Fibroblast of skin of scalp (primary cell): ENCODE data around the gene BTBD7.
"Not testable (repeated sequence)": the region's sequence is repeated elsewhere in the genome, so short reads cannot be mapped to it uniquely, and the experiment has no call there.

Source experiments
- DNase-seq: peaks from one replicate; pipeline ENCODE4 v3.0.0-alpha.2; 2013

BTBD7 gene

DNA sequence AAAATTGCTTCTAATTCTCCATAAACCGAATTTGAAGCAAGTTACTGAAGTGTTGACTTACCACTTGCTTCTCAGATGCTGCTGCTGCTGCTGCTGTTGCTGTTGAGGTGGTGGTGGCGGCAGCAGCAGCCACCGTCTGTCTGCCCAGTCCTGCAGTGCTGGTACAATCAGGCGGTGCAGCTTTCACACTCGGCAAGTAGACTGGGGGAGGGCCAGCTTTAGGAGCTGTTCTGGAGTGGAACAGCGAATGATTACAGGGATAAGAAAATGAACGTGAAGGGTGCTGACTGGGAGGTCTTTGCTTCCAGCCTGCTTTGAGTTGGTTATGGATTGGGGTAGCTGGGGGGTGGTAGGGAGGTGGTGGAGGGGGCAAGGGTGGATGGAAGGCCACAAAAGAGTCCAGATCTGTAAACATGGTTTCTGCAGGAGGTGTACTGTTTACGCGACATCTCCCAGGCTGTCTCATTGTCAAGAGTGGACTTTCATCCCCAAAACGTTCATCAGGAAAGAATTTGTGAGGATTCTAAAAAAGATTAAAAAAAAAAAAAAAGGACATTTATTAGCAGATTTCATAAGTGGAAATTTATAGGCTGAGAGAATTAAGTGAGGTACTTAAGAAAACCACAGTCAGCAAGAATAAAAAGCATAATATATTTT is 86.9 kb downstream of the BTBD7 start:
- no peak for DNase-seq

- no peak for DNase-seq
Observed at GRCh38 chr14:93240678-93241000, 92.2 kb downstream of the BTBD7 start.

- DNase-seq: peak; percentile 75
Observed at GRCh38 chr14:93239869-93240677, 92.8 kb downstream of the BTBD7 start.

DNA sequence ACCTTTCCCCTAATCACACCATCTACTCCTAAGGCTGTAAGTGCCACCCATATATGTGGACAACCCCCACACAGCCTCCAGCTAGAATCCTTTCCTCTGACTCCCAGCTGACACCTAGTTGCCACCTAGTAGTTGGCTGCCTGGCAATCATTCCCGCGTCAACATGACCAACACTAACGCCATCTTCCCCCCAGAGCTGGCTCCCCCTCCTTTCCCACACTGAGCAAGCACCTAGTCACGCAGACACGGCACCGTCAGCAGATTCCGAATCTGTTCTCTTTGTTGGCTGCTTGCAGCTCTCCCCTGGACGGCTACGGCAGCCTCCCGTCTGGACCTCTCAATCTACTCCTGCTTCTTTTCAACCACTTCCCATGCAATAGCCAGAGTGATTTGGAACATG is 98.0 kb downstream of the BTBD7 start:
- DNase-seq: peak; percentile 44

DNA sequence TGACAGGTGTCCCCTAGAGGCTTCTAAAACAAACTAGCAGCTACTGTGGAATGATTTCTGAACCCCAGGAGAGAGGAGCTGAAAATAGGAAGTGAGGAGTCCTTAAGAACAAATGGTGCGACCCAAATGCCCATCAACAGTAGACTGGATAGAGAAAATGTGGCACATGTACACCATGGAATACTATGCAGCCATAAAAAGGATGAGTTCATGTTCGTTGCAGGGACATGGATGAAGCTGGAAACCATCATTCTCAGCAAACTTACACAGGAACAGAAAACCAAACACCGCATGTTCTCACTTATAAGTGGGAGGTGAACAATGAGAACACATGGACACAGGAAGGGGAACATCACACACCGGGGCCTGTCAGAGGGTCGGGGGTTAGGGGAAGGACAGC is 99.8 kb downstream of the BTBD7 start:
- not testable (repeated sequence) for DNase-seq

GRCh38 chr14:93232159-93232558 is 100.7 kb downstream of the BTBD7 start:
- no peak for DNase-seq

- peak; percentile 49 for DNase-seq
Observed at GRCh38 chr14:93231129-93231979, 101.5 kb downstream of the BTBD7 start.

DNA sequence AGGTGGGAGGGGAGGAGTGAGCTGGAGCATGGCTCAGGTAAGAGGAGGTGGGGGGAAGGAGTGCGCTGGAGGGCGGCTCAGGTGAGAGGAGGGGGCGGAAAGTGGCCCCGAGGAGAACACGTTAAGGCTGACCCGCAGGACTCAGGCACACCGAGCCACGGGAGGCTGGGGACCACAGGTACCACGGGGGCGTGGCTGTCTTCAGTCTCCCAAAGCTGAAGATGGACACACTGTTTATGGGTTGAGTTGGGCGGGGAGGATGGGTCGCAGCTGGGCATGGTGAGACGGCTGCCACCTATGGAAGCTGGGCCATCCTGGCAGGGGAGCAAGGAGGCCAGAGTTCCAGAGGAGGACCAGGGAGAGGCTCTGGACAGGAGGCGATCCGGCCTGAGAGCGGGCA is 102.3 kb downstream of the BTBD7 start:
- no peak for DNase-seq

- no peak for DNase-seq
Observed at GRCh38 chr14:93228550-93228949, 104.3 kb downstream of the BTBD7 start.

- DNase-seq: no peak
Observed at GRCh38 chr14:93223565-93223964, 109.3 kb downstream of the BTBD7 start.

GRCh38 chr14:93220509-93220908 is 112.3 kb downstream of the BTBD7 start:
- DNase-seq: no peak

- peak; percentile 47 for DNase-seq
Observed at GRCh38 chr14:93219103-93219726, 113.6 kb downstream of the BTBD7 start.

- DNase-seq: no peak
Observed at GRCh38 chr14:93214598-93214997, 118.2 kb downstream of the BTBD7 start.

DNA sequence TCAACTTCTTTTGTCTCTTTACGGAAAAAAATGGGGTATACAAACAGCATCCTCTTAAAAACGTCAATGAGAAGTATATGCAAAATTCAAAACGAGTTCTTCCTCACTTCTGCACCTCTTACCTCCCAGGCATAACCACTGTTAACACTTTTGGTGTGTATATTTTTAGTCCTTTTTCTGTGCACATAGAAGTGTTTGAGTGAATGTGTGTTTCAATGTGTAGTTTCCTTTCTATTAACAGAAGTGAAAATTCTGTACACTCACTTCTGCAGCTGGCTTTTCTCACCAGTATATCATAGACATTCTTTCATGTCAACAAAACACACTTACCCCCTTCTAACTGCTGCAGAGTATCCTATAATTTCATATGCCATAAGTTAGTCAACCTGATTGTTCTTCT is 120.4 kb downstream of the BTBD7 start:
- no peak for DNase-seq

GRCh38 chr14:93207468-93208308 is 125.1 kb downstream of the BTBD7 start:
- peak; percentile 61 for DNase-seq

DNA sequence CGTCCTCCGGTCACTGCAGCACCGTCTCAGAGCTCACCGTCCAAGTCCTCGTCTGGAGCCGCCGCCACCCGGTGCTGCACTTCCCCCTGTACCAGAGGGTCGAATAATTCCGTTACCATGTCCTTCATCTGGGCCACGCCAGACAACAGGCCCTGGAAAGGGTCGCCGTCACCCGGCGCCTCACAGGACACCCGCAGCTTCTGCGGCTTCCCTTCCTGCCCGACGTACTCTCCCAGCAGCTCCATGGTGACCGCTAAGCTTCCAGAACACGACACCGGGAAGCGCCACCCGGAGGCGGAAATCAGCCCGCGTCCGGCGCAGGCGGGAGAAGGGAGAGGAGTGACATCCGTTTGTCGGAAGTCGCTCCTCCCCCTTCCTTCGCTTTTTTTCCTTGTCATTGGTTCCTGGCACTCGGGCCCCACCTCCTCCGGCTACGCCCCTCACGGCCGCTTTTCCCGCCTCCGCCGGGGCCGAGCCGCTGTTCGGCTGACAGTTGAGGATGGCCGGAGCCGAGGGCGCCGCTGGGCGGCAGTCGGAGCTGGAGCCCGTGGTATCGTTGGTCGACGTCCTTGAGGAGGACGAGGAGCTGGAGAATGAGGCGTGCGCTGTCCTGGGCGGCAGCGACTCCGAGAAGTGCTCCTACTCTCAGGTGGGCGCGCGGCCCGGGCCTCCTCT is 125.9 kb downstream of the BTBD7 start, which contains the start of the genes GON7 and UBR7:
TSS of gene GON7 (minus strand) at position 273 of the 675 bp plus-strand sequence. CDS start at position 245, 28 bp downstream.
TSS of gene UBR7 (plus strand) at position 464 of the 675 bp plus-strand sequence. CDS start at position 500, 36 bp downstream.
- DNase-seq: peak; percentile 98

DNA sequence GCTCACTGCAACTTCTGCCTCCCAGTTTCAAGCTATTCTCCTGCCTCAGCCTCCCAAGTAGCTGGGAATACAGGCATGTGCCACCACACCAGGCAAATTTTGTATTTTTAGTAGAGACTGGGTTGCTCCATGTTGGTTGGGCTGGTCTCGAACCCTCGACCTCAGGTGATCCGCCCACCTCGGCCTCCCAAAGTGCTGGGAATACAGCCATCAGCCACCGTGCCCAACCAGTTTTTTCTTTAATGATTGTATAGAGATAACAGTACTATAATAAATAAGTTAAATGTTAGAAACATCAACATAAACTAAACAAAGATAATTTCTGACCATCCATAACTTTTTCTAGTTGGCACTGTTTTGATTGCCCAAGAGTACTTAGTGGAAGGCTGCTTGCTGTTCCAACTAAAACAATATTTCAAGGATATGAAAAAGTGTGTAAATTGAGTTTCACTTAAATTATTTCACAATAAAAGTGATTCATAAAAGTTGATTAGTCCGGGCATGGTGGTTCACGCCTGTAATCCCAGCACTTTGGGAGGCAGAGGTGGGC is 131.6 kb downstream of the BTBD7 start:
- peak; percentile 4 for DNase-seq

DNA sequence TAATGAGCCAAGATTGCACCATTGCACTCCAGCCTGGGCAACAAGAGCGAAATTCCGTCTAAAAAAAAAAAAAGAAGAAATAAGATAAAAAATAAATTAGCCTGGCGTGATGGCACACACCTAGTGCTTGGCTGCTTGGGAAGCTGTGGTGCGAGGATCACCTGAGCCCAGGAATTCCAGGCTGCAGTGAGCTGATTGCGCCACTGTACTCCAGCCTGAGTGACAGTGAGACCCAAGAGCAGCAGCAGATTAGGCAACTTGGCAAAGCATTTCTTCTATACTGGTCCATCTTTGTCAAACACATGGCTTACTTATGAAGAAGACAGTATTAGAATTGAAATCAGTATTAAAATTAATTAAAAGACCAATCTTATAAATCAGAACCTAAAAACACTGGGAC is 132.3 kb downstream of the BTBD7 start:
- DNase-seq: no peak

GRCh38 chr14:93199031-93199430 is 133.8 kb downstream of the BTBD7 start:
- no peak for DNase-seq

DNA sequence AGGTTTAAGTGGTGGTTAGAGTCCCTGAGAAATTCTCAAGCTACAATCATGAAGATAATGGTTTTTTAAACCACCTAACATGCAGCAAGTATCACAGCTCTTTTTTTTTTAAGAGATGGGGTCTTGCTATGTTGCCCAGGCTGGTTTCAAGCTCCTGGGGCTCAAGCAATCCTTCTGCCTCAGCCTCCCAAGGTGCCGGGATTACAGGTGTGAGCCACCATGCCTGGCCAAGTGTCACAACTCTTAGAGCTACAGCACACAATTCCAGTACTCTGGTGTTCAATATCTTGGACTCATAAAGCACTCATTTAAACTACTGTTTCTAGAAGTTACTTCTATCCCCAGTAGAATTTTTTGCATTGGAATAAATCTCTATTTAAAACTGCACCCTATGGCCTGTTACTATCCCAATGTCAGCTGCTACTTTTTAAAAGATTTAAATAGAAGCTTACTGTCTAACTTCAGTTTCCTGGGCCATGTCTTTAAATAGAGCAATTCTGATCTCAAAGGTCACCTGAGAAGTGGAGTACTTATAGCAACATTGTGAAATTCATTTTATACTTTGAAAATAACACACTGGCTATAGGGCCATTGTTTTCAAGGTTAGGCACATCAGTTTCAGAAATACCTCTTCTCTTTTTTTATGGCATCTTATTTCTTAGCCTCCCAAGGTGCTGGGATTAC is 137.4 kb downstream of the BTBD7 start:
- DNase-seq: no peak
